A204.1 (cell line): Measurements from ENCODE around the gene ATP6V1B1.

Experiments
- FAIRE-seq: peaks from 2 replicates; lab custom pipeline; 2012; peaks lifted over from hg19 to GRCh38; lab: Jason Lieb, UNC

ATP6V1B1 gene

GRCh38 chr2:70935468-70936164 lies at the start of gene ATP6V1B1:
ATP6V1B1 (plus strand) TSS chr2:70935900; CDS start chr2:70935955, 55 bp downstream.
- no peak for FAIRE-seq

- no peak for FAIRE-seq
Observed at GRCh38 chr2:70886541-70886987, 49.1 kb upstream of the ATP6V1B1 start.

- FAIRE-seq, result no peak
Observed at GRCh38 chr2:70887208-70887549, 48.5 kb upstream of the ATP6V1B1 start.

GRCh38 chr2:70887550-70888246 lies 48.0 kb upstream of the ATP6V1B1 start:
- FAIRE-seq, result no peak

- no peak for FAIRE-seq
Observed at GRCh38 chr2:70888366-70888922, 47.3 kb upstream of the ATP6V1B1 start.

- no peak for FAIRE-seq
Observed at GRCh38 chr2:70888923-70889715, 46.6 kb upstream of the ATP6V1B1 start.

GRCh38 chr2:70889716-70890037 lies 46.0 kb upstream of the ATP6V1B1 start:
- FAIRE-seq, result no peak

GRCh38 chr2:70890469-70891065 lies 45.1 kb upstream of the ATP6V1B1 start:
- FAIRE-seq, result peak; percentile 57

GRCh38 chr2:70891572-70892357 lies 43.9 kb upstream of the ATP6V1B1 start:
- no peak for FAIRE-seq

- FAIRE-seq, result no peak
Observed at GRCh38 chr2:70892750-70893149, 43.0 kb upstream of the ATP6V1B1 start.

- no peak for FAIRE-seq
Observed at GRCh38 chr2:70893186-70893585, 42.5 kb upstream of the ATP6V1B1 start.

GRCh38 chr2:70894765-70895164 lies 40.9 kb upstream of the ATP6V1B1 start:
- FAIRE-seq, result no peak

GRCh38 chr2:70895249-70895648 lies 40.5 kb upstream of the ATP6V1B1 start:
- no peak for FAIRE-seq

- FAIRE-seq, result no peak
Observed at GRCh38 chr2:70895998-70896764, 39.5 kb upstream of the ATP6V1B1 start.

GRCh38 chr2:70896765-70897202 lies 38.9 kb upstream of the ATP6V1B1 start:
- no peak for FAIRE-seq

- no peak for FAIRE-seq
Observed at GRCh38 chr2:70897203-70897976, 38.3 kb upstream of the ATP6V1B1 start.

- FAIRE-seq, result no peak
Observed at GRCh38 chr2:70897977-70898226, 37.8 kb upstream of the ATP6V1B1 start.

- FAIRE-seq, result no peak
Observed at GRCh38 chr2:70898363-70899240, 37.1 kb upstream of the ATP6V1B1 start.
